HG02759 (cell line): ENCODE measurements around the gene PLCB1.
"Not testable (repeated sequence)": the region's sequence is repeated elsewhere in the genome, so short reads cannot be mapped to it uniquely, and the experiment has no call there.

Experiments
- ATAC-seq: cut with Tn5 transposase; IDR thresholded peaks from one replicate; pipeline ENCODE4 v1.9.1; 2021; ENCODE audit warnings: mild to moderate bottlenecking, moderate library complexity; ENCODE audit not compliant: unreplicated experiment

The PLCB1 gene

DNA sequence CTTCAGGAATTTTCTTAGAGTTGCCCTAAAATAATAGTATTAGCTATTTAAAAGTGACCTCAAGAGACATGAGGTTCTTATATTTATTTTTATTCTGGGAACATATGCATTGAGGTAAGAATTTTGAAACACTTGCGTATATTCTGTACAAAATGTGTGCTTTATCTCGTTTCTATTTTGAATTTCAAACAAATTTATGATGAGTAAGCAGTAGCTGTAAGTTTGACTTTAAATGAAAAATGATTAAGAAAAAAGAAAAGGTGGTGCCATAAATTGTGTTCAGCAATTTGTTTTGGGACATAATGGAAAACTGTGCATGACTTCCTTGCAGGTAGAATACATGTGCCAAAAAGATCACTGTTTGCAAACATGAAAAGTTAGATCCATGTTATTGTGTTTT lies 503.8 kb downstream of the PLCB1 start:
- no peak for ATAC-seq

DNA sequence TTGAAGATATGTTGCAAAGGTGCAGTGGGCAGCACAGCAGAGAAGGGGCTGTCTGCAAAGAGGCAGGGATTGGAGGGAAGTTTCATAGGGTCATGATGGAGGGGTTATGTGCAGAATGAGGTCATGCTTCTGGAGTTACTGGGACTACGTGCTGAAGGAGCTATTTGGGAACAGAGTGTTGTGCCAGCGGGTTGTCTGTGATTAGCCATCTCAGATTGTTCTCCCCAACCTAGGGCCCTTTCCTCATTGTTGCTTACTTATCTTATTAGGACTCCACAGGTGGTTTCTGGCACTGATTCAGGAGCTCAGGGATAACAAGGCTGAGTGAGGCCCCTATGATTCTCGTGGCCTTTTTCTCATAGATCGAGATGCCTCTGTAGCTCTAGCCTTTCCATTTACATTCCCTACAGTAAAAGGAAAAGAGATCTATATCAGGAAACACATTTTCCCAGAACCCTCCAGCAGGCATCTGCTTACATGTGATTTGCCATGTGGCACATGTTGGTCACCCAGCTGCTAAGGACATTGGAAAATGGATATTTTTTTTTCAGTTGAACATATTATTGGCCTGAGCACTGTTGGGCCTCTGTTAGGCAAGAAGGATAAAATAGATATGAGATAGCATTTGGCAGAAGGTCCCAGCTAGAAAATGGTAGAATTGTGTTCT lies 507.2 kb downstream of the PLCB1 start:
- ATAC-seq: no peak

DNA sequence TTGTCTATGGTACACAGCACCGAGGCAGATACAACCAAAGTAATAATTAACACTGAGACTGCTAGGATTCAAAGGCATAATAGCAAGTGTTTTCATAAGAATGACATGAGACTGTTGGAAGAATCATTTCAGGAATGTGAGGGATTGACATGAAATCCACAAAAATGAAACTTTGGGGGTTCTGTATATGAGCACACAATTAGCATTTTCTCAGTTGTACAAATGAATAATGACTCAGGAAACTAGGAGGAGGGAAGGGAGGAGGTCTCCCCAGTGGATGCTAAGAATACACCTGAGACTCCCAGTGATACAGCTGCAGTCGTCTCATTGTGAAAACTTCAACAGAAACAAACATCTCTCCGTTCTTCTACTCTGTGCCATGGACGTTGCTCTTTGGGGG lies 508.4 kb downstream of the PLCB1 start:
- ATAC-seq: no peak

DNA sequence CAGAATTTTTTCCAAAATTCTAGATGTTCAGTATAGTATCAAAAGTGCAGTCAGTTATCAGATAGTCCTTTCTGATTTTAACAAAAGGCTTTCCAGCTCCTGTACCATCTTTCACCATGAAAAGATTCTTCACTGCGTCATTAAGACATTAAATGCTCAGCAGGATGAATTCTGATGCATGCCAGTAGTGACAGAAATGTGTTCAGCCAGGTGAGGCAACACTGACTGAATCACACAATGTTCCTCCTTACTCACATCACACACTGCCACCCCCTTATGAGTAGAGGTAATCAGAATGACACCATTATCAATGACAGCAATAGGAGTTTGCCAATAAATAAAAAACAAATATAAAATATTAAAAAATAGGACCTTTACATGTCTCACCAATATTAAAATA lies 510.2 kb downstream of the PLCB1 start:
- no peak for ATAC-seq

DNA sequence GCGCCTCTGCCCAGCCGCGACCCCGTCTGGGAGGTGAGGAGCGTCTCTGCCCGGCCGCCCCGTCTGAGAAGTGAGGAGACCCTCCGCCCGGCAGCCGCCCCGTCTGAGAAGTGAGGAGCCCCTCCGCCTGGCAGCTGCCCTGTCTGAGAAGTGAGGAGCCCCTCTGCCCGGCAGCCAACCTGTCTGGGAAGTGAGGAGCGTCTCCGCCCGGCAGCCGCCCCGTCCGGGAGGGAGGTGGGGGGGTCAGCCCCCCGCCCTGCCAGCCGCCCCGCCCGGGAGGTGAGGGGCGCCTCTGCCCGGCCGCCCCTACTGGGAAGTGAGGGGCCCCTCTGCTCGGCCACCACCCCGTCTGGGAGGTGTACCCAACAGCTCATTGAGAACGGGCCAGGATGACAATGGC lies 512.4 kb downstream of the PLCB1 start:
- ATAC-seq: not testable (repeated sequence)

DNA sequence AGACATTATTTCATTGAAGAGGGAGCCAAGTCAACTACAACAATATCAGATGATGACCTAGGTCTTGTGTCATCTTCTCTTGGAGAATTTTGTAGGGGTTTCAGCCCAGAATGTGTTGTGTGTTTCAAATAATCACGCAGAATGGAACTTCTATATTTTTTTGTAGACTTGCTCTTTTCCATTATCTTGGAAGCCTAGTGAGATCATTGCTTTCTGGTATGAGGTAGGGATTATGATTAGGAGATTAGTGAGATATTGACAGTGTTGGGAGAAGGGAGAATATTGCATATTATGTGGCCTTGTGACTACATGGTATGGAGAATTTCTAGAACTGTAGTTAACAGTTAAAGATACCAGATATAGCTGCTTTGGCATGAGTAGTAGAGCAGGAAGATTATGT lies 513.3 kb downstream of the PLCB1 start:
- ATAC-seq: no peak

DNA sequence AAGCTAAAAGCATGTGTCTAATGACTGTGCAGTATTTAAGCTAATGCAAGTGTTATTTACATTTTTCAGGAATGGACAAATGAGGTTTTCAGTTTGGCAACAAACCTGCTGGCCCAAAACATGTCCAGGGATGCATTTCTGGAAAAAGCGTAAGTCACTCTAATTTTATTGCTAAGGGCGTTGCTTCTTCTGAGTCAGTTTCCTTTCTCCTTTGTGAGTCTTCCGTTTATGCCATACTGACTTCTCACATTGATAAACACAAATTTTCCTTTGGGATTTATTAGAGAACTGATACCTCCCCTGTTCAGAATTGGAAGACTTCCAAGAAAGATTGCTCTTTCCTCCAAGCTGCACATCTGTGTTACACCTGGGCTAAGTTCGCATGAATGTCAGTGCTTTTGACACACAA lies 514.0 kb downstream of the PLCB1 start:
- ATAC-seq: no peak

DNA sequence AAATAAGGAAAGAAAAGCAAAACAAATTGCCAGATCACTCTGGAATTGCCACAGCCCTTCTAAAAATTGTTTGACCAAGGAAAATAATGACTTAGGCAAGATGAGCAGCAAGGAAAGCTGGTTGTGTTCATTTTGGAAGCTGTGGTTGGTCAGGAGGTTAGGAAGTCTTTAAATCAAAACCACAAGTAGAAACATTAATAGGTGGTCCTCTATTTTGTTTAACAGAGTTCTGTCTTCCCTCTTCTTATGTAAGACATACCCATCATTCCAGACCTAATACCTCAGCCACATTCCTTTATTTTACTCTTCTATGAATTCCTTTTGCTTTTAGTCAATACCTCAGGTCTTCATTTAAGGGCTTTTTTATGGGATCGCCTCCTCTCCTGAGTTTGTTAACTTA lies 514.6 kb downstream of the PLCB1 start:
- no peak for ATAC-seq

DNA sequence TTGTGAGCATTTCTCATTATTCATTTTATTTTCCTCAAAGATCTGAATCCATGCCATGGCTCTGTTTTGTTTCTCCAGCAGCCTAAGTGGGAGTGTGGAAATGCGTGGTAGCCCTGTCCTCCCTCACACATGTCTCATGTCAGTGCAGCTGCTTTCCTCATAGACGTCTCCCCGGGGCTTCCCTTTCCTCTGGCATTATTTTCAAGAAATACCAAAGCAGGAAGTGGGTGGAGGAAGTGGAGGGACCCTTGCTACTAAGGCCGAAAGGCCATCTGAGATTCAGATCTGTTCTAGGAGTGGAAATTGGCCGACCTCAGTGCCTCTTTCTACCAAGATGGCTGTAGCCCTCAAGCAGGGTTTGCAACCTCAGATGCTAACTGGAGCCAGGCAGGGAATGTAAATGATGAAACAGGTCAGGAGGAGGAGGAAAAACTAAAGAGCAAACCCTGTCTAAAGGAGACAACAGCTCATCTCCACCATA lies 515.9 kb downstream of the PLCB1 start:
- ATAC-seq: no peak

DNA sequence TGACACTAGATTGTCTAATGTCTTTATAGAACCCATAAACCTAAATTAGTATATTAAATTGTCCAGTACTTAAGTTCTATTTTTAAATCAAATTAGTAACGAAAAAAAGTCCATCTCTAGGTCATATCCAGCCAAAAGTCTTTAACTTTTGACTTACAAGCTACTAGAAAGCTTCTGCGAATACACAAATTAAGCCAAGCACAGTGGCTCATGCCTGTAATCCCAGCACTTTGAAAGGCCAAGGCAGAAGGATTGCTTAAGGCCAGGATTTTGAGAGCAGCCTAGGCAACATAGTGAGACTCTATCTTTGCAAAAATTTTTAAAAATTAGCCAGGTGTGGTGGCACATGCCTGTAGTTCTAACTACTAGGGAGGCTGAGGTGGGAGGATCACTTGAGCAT lies 516.4 kb downstream of the PLCB1 start:
- no peak for ATAC-seq

DNA sequence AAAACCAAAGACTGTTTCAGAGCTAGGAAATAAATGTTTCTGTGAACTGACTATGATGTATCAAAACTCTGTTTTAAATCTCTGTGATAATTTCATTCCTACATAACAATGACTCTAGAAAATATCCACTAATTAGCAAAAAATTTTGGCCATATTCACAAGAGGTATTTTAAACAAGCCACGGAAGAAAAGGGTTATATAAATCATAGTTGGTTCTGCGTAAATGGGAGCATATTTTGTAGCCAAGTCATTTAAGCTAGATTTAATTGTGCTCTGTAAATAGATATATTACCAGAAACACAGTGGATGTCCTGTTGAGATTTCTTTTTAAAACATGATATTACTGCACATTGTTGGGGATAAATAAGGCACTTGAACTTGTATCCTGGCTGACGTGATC lies 520.3 kb downstream of the PLCB1 start:
- no peak for ATAC-seq

DNA sequence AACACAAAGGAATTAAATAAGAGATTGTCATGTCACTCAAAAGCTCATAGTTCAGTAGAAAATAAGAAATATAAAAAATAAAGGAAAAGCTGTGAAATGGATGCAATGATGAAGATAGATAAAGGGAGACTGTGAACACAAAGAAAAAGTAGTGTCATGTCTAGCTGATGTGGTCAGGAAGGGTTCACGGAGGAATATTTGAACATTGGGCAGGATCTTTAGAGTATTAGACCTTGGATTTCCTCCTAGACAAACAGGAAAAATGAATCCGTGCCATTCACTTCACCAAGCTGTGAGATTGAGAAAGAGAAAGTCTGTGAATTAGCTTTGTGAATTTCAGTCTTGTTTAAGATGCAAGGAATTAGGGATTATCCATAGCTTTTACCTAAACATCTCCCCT lies 522.4 kb downstream of the PLCB1 start:
- no peak for ATAC-seq

DNA sequence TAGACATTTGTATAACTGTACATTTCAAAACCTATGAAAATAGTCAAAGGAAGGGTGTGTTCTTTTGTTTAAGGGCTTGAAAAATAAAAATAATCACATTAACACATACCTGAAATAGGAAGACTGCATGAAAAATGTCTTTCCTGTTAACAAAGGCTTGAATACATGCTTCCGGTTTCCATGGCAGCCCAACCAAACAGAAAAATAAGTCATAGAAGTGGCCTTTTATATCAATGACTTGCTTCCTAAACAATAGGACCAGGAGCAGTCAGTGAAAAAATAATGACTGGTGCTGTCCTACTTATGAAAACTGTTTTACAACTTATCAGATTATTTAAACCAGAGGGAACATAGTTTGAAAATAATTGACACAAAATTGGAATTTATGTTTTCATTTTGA lies 524.3 kb downstream of the PLCB1 start:
- no peak for ATAC-seq

DNA sequence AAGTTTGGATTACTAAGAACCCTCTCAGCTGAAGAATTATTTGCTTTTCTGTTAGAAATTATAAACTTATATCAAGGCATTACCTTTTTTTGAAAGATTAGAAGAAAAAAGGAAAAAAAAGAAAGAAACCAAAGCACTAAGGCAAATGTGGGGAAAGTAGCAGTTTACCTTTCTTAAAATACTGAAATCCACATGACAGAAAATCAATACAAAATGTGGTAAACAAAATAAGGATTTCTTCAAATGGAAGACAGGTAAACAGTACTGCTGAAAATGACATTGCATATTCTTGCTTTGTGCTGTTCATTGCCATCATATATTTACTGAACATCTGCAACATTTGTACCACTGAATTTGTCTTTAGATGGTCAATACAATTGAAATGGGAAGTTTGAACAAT lies 525.6 kb downstream of the PLCB1 start:
- no peak for ATAC-seq

DNA sequence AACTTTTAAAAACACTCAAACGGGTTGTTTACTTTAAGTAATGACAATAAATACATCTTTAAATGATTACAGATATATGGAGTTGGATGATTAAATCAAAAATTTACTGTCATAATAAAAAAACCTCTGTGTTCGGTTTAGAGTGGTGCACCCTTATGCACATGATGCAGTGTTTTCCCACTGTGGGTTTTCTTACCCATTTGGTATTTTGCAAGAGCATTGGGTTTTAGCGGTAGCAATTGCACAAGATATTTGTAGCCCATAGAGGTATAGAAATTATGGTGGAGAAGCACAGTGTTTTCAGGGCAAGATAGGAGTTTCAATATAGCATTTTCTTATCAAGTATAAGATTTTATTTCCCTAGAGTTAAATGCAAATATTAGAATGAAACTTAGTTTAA lies 526.0 kb downstream of the PLCB1 start:
- ATAC-seq: no peak

DNA sequence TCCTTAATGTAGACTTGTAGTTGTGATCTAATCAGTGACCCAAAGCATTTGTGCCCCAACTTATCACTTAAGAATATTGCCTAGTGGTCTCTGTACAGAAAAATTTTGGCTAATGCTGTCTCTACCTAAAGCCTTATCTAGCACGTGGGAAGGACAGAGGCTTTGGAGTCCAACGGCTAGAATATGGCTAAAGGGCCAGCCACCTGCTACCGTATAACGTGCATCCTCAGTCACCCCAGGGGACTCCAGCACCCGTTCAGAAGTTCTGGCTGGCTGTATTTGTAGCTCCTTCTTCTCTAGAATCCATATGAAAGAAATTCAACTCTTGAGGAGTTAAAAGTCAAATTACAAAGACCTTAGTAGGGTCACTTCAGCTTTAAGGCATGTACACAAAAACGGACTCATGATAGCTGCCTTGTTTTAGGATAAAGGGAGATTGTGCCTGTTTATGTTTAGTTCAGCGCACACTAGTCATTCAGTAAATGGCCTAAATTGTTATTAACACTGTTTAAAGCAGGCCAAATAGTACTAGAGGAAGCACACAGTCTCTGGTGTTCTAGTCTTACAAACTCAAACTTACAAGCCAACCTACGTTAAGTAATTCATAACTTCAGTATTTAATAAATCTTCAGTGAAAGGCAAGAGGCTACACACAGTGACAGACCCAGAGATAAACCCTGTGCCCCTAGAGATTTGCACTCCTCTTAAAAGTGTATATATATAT lies 529.3 kb downstream of the PLCB1 start:
- ATAC-seq: no peak

DNA sequence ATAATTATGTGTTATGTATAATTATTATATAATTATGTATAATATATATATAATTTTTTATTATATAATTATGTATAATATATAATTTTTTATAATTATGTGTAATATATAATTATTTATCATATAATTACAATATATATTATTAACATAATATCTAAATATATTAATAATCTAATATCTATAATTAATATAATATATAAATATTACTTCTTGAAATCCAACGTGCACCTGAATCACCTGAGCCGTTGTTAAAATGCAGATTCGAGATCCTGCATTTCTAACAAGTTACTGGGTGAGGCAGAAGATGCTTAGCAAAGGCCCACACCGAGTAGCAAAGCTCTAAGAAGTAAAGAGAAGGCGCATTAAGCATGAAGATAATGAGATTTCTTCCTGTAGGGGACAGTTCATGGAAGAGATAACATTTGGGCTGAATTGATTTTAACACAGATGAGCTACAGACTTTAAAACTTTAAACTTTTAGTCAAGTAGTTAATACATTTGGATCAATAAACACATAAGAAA lies 530.4 kb downstream of the PLCB1 start:
- ATAC-seq: no peak

DNA sequence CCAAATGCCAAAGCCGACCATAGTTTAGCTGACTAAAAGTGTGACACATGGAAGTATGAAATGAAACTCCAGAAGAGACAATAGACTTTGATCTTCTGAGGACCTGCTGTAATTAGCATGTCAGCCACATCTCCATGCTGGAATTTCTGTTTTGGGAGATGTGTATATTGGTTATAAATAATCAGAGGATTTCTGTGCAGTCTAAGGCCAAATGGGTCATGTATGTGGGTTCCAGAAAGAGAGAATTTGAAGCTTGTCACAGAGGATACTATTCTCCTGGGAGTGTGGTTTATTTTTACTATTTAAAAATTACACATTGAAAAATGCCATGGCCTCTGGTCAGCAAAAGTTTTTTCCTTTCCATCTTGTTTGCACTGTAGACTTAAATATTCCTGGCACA lies 531.4 kb downstream of the PLCB1 start:
- no peak for ATAC-seq

DNA sequence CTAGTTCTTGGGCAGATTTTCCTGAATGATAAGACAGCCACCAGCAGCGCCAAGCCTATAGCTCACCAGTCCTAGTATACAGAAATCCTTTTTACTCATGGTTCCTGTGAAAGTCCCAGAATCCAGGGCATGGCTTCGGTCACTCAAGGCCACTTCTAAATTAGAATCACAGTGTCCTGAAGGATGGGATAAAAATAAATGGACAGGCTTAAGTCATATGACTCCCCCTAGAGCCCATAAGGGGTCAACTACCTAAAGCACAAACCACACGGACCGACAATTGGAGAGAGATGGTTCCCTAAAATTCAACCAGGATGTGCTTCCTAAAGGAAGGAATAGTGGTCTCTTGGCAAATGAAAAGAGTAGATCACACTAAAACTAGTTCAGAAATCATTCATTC lies 532.7 kb downstream of the PLCB1 start:
- ATAC-seq: no peak

DNA sequence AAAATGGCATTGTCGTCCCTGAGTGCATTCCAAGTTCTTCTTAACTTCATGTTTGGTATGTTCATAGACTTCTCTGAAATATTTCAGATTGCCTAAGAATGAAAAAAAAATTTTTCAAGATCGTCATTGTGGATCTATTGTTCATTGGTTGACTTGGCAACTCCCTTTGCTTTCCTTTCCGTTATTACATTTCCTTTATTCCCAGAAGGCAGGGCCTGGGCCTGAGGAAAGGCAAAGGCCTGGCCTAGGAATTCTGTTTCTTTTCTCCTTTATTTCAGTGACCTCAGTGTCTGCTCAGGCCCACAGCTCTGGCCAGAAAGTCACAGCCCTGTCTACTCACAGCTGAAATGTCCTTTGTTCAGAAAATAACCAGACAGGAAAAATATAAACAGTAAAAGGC lies 535.2 kb downstream of the PLCB1 start:
- no peak for ATAC-seq

DNA sequence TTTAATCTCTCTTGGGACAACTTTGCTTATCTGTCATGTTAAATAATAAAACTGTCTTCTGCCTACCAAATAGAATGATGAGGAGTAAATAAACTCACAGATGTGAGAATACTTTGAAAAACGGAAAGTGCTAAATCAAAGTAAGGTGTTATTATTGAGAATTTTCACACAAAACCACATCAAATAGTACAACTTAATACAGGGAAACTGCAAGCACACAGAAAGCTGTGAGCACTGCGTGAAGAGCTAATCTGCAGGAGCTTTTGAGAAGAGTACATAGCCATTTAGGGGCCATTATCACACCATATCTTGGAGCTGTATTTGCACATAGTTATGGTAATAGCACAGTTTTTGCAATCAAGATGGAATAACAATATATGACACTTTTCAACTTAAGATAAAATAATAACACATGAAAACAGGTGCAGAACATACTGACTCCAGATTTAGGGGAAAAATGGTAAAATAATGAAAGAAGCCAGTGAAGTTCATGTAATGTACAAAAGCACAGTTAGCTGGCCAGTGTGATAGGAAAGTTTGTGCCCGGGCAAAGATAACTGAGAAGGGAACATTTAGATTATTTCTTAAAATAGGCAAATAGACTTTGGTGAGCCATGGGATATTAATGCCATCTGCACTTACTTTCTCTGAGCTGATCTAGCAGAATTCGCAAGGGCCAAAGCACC lies 538.3 kb downstream of the PLCB1 start:
- no peak for ATAC-seq

DNA sequence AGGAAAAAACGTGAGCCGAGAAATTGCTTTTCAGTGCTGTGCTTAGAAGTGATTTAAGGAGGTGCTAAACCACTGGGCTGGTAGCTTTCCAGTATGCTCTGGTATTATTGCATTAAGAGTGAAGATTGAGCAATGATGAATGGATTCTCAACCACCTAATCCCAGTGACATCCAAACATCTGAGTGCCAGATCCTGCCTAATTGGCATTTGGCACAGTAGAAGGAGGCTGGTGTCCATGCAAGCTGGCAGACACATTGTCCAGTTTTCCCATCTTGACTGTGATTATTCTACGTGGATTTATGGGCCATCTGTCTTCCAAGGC lies 538.8 kb downstream of the PLCB1 start:
- ATAC-seq: no peak
